Liver (tissue), 9 donors: Measurements from ENCODE around the gene ITGB1BP1. TPM values are rescaled to one million over a fixed set of nuclear protein-coding genes. Genes with fewer than 3 reads are reported as not detected.

ENCODE experiments used
- DNase-seq: peaks from one replicate; pipeline ENCODE4 v3.0.0-alpha.2; 2017; ENCODE audit warnings: low spot score
- H3K27ac ChIP-seq, 2 donors: one replicate each; pipeline ENCODE4 v1.7.0; 2013; ENCODE audit warnings: inconsistent platforms in 2 of 2, low read length in 2 of 2, control low read depth in 1 of 2, low read depth in 1 of 2, mild to moderate bottlenecking in 1 of 2
- H3K27me3 ChIP-seq, 4 donors: one replicate each; pipeline versions ENCODE4 v1.6.1 to v1.7.0; 2013; ENCODE audit warnings: low read length in 3 of 4, inconsistent platforms in 1 of 4, mild to moderate bottlenecking in 1 of 4, moderate library complexity in 1 of 4; ENCODE audit not compliant: control insufficient read depth in 4 of 4, insufficient read depth in 4 of 4
- H3K36me3 ChIP-seq, 4 donors: one replicate each; pipeline versions ENCODE4 v1.6.1 to v1.7.0; 2013; ENCODE audit warnings: low read length in 3 of 4, mild to moderate bottlenecking in 3 of 4, low read depth in 1 of 4, moderate library complexity in 1 of 4; ENCODE audit not compliant: control insufficient read depth in 4 of 4, insufficient read depth in 3 of 4
- H3K4me1 ChIP-seq, 4 donors: one replicate each; pipeline versions ENCODE4 v1.6.1 to v1.7.0; 2013; ENCODE audit warnings: low read length in 3 of 4, mild to moderate bottlenecking in 3 of 4, moderate library complexity in 1 of 4; ENCODE audit not compliant: control insufficient read depth in 4 of 4, insufficient read depth in 4 of 4
- H3K4me3 ChIP-seq, 3 donors: one replicate each; pipeline versions ENCODE4 v1.6.1 to v1.7.0; 2013; ENCODE audit warnings: low read length in 3 of 3, control low read depth in 1 of 3, low read depth in 1 of 3, mild to moderate bottlenecking in 1 of 3
- H3K9ac ChIP-seq, 2 donors: one replicate each; pipeline ENCODE4 v1.7.0; 2013; ENCODE audit warnings: low read length in 2 of 2, mild to moderate bottlenecking in 2 of 2, moderate library complexity in 2 of 2, control low read depth in 1 of 2, low read depth in 1 of 2
- H3K9me3 ChIP-seq, 4 donors: one replicate each; pipeline versions ENCODE4 v1.6.1 to v1.7.0; 2013; ENCODE audit warnings: low read length in 3 of 4; ENCODE audit not compliant: control insufficient read depth in 4 of 4
- EGR1 ChIP-seq, 2 donors: IDR thresholded peaks; 2 replicates each; pipeline ENCODE4 v1.6.1; 2016 to 2018; ENCODE audit warnings: antibody characterized with exemption in 2 of 2, low read depth in 2 of 2
- FOXA1 ChIP-seq: IDR thresholded peaks from 2 replicates; pipeline ENCODE4 v1.6.1; 2016; ENCODE audit warnings: antibody characterized with exemption
- FOXA2 ChIP-seq: IDR thresholded peaks from 2 replicates; pipeline ENCODE4 v1.6.1; 2016; ENCODE audit warnings: antibody characterized with exemption
- HNF4A ChIP-seq, 2 donors: conservative IDR thresholded peaks; 2 replicates each; pipeline ENCODE4 v1.6.1; 2016; ENCODE audit warnings: antibody characterized with exemption in 2 of 2, mild to moderate bottlenecking in 2 of 2
- HNF4G ChIP-seq: IDR thresholded peaks from 2 replicates; pipeline ENCODE4 v1.6.1; 2016; ENCODE audit warnings: antibody characterized with exemption
- JUND ChIP-seq, 2 donors: IDR thresholded peaks; 2 replicates each; pipeline ENCODE4 v1.6.1; 2016; ENCODE audit warnings: antibody characterized with exemption in 2 of 2
- NR2F2 ChIP-seq: IDR thresholded peaks from 2 replicates; pipeline ENCODE4 v1.6.1; 2016; ENCODE audit warnings: antibody characterized with exemption
- RAD21 ChIP-seq, 2 donors: IDR thresholded peaks; 2 replicates each; pipeline ENCODE4 v1.6.1; 2016; ENCODE audit warnings: antibody characterized with exemption in 2 of 2, mild to moderate bottlenecking in 2 of 2
- RXRA ChIP-seq, 2 donors: IDR thresholded peaks; 2 replicates each; pipeline ENCODE4 v1.6.1; 2017 to 2018; ENCODE audit warnings: antibody characterized with exemption in 2 of 2, mild to moderate bottlenecking in 1 of 2
- TAF1 ChIP-seq: conservative IDR thresholded peaks from 2 replicates; pipeline ENCODE4 v1.6.1; 2016; ENCODE audit warnings: antibody characterized with exemption, mild to moderate bottlenecking
- YY1 ChIP-seq: IDR thresholded peaks from 2 replicates; pipeline ENCODE4 v1.6.1; 2016; ENCODE audit warnings: antibody characterized with exemption, mild to moderate bottlenecking
- WGBS: extraction: QIAGEN DNeasy Blood & Tissue Kit; methylation state at CpG from one replicate; pipeline ENCODE4 v1.1.7; 2013; 5-methylcytosine and 5-hydroxymethylcytosine counted together
- polyA plus RNA-seq, 2 donors: library from polyadenylated mRNA; stranded (reverse) in 1 of 2; unstranded in 1 of 2; fragments of 200-250 nt in 1 of 2; fragments of >200 nt in 1 of 2; fragmentation: Nextera tagmentation in 1 of 2; extraction: Ambion mirVana in 1 of 2; gene quantifications; one replicate each; pipeline versions ENCODE4 v1.2.1 to v1.2.3, GENCODE V29; 2013 to 2015
- total RNA-seq, 2 donors: library from RNA; depleted of rRNA; stranded (reverse); fragments of >200 nt; gene quantifications; one replicate each; pipeline ENCODE4 v1.2.3, GENCODE V29; 2014
- TF ChIP-seq, protein P1 (sequence below): IDR thresholded peaks from 2 replicates; pipeline ENCODE4 v1.6.1; 2016; ENCODE audit warnings: antibody characterized with exemption
- TF ChIP-seq, protein P2 (sequence below): fragments of 150-350 bp; IDR thresholded peaks from 2 replicates; pipeline ENCODE4 v1.5.1; 2017; ENCODE audit warnings: improper control_type of control experiment, low read depth, low read length; ENCODE audit not compliant: missing input control
- TF ChIP-seq, protein P3 (sequence below): IDR thresholded peaks from 2 replicates; pipeline ENCODE4 v1.6.1; 2016; ENCODE audit warnings: antibody characterized with exemption
- TF ChIP-seq, protein P4 (sequence below): IDR thresholded peaks from 2 replicates; pipeline ENCODE4 v1.6.1; 2016; ENCODE audit warnings: antibody characterized with exemption
- donor health status: healthy.
- donor health status: healthy.
- donor health status: healthy.
- donor health status: healthy.
- donor health status: healthy.

Gene ITGB1BP1
- total and polyA plus RNA-seq, 4 donors = 6.6 to 30.9 (median 13.7) TPM

DNA sequence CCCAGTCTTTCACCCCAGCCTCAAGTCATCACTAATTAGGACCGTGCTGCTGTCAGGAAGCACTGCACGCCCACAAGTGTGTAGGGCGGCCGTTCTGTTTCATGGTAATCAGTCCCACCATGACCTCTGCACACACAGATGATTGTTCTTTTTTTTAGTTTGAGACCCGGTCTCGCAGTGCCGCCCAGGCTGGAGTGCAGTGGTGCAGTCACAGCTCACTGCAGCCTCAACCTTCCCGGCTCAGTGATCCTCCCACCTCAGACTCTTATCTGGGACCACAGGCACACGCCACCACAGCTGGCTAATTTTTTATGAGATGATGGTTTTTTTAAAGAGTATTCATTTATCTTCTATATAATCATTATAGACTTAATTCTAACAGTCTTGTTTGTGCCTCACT, 49.2 kb upstream of the ITGB1BP1 start:
- peaks cover 0 to 7% (median 1%) of the 10 kb centered on the region in 4 donors for H3K36me3 ChIP-seq
- H3K27me3 ChIP-seq = no peaks in the 10 kb centered on the region
- peaks cover 2 to 16% (median 7%) of the 10 kb centered on the region in 4 donors for H3K4me1 ChIP-seq
- TF ChIP-seq HNF4G (no peak), FOXA1 (no peak)
- TF ChIP-seq, protein P1, sequence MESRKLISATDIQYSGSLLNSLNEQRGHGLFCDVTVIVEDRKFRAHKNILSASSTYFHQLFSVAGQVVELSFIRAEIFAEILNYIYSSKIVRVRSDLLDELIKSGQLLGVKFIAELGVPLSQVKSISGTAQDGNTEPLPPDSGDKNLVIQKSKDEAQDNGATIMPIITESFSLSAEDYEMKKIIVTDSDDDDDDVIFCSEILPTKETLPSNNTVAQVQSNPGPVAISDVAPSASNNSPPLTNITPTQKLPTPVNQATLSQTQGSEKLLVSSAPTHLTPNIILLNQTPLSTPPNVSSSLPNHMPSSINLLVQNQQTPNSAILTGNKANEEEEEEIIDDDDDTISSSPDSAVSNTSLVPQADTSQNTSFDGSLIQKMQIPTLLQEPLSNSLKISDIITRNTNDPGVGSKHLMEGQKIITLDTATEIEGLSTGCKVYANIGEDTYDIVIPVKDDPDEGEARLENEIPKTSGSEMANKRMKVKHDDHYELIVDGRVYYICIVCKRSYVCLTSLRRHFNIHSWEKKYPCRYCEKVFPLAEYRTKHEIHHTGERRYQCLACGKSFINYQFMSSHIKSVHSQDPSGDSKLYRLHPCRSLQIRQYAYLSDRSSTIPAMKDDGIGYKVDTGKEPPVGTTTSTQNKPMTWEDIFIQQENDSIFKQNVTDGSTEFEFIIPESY = no peak
- no peak overlapping the region for H3K27ac ChIP-seq
- no peak overlapping the region for H3K4me3 ChIP-seq
- H3K9ac ChIP-seq = no peak overlapping the region
- no peak for DNase-seq
- no peaks in the 10 kb centered on the region for H3K9me3 ChIP-seq
- 98% methylated on average over 9 of the region's 9 CpGs for WGBS

DNA sequence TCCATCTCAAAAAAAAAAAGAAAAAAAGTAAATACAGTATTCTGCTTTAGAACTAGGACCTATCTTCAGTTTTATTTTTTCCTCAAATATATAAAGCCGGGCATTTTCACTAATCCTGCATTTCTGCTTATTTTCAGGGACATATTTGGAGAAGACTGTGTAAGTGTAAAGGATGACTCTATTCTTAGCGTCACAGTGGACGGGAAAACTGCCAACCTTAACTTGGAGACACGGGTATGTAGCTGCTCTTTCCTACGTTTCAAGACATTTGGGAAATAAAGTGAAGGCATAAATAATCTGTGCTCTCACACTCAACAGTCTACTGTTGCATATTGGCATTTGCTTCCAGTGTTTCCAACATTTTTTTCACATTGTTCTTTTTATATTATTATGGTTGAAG, 47.9 kb upstream of the ITGB1BP1 start:
- Histone ChIP-seq H3K27ac (no peak overlapping the region), H3K9ac (no peak overlapping the region), H3K4me3 (no peak overlapping the region), H3K4me1 (peaks cover 2 to 16% (median 7%) of the 10 kb centered on the region in 4 donors), H3K27me3 (no peaks in the 10 kb centered on the region), H3K36me3 (peaks cover 0 to 4% (median 1%) of the 10 kb centered on the region in 4 donors), H3K9me3 (no peaks in the 10 kb centered on the region)
- no peak for DNase-seq
- TF ChIP-seq RAD21 (IDR thresholded peaks at IDR 0.05) = no peak
- no peak for TF ChIP-seq JUND (IDR thresholded peaks at IDR 0.05)
- TF ChIP-seq, protein P1 = no peak
- no peak for TF ChIP-seq NR2F2
- TF ChIP-seq, protein P2, sequence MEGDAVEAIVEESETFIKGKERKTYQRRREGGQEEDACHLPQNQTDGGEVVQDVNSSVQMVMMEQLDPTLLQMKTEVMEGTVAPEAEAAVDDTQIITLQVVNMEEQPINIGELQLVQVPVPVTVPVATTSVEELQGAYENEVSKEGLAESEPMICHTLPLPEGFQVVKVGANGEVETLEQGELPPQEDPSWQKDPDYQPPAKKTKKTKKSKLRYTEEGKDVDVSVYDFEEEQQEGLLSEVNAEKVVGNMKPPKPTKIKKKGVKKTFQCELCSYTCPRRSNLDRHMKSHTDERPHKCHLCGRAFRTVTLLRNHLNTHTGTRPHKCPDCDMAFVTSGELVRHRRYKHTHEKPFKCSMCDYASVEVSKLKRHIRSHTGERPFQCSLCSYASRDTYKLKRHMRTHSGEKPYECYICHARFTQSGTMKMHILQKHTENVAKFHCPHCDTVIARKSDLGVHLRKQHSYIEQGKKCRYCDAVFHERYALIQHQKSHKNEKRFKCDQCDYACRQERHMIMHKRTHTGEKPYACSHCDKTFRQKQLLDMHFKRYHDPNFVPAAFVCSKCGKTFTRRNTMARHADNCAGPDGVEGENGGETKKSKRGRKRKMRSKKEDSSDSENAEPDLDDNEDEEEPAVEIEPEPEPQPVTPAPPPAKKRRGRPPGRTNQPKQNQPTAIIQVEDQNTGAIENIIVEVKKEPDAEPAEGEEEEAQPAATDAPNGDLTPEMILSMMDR = no peak
- TF ChIP-seq FOXA2 = no peak
- TF ChIP-seq EGR1 (IDR thresholded peaks at IDR 0.05; ENCODE audit: low read depth in 2 of 2) = no peak
- TF ChIP-seq YY1 = no peak
- TF ChIP-seq FOXA1 = no peak
- no peak for TF ChIP-seq RXRA (IDR thresholded peaks at IDR 0.05)
- no peak for TF ChIP-seq HNF4G
- no peak for TF ChIP-seq HNF4A (conservative IDR thresholded peaks at IDR 0.05)
- TF ChIP-seq, protein P3, sequence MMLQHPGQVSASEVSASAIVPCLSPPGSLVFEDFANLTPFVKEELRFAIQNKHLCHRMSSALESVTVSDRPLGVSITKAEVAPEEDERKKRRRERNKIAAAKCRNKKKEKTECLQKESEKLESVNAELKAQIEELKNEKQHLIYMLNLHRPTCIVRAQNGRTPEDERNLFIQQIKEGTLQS = no peak
- TF ChIP-seq, protein P4, sequence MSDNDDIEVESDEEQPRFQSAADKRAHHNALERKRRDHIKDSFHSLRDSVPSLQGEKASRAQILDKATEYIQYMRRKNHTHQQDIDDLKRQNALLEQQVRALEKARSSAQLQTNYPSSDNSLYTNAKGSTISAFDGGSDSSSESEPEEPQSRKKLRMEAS = no peak
- no peak for TF ChIP-seq TAF1
- WGBS = 95% methylated on average over 5 of the region's 5 CpGs
